HG02970 (cell line): ENCODE results near the gene ID4.

Source experiments
- ATAC-seq: cut with Tn5 transposase; IDR thresholded peaks from one replicate; pipeline ENCODE4 v1.9.1; 2021; ENCODE audit warnings: mild to moderate bottlenecking, moderate library complexity, moderate number of reproducible peaks; ENCODE audit not compliant: unreplicated experiment, low FRiP score

ID4 gene

DNA sequence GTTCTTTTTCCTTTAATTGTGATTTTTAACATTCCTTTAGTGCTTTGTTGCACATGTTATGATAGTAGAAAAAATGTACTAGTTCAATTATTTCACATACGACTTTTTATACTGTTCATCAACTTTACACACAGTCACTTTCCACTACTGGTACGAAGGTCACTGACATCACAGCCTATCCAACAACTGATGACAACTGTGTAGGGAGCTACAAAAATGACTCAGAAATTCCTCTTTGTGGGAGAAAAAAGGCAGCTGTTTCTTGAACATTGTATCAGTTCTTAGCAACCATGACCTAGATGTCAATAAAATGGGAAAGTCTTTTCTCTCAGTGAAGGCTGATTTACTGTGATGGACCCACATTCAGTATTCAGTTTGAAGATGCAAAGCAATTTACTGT, 7.0 kb upstream of the ID4 start:
- no peak for ATAC-seq

DNA sequence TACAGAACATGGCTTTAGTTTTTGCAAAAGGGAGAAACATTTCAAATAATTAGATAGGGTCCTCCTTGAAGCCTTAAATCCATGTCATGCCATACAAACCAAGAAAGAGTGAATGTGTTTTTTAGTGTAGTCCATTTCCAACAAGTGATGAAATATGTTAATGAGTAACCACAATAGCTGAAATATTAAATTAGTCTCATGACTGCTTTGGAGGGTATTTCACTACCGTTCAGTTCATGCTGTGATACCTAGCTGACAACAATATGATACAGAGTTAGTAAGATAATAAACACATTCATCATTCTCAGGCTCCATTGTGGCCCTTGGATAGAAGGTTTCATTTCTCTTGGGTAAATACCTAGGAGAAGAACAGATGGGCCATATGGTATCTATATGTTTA, 5.8 kb upstream of the ID4 start:
- no peak for ATAC-seq

DNA sequence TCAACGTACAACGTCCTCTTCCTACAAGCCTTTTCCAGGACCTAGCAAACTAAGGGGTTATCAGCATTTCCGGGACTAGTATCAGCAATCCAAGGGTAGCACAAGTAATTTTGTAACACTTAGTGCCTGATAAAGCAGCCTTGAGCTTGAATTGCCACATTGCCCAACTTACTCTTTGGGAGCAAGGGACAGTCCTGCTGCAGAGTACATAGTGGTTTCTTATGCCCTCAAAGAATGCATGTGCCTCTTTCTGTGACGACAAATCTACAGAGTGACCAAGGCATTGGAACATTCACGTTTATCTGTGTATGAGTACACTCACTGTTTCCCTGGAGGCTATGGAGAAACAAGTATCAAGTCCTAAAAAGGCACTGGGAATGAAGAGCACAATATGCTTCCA, 3.2 kb upstream of the ID4 start:
- no peak for ATAC-seq

DNA sequence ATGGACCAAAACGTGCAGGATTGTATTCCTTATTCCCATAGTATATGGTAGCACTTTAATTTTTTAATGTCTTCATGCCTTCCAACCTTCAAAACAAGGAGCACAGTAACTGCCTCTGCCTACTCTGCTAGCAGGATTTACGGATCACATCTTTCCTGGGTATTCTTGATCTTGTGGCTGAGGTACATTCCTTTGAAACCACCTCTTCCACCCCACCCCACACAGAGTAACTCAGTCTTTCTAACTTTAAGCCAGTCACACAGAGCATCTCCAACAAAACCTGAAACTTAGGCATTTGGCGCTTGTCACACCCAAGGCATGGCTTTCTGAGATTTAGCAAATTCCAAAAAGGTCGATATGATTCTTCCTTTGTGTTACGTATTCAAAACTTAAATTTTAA, 2.3 kb upstream of the ID4 start:
- no peak for ATAC-seq

DNA sequence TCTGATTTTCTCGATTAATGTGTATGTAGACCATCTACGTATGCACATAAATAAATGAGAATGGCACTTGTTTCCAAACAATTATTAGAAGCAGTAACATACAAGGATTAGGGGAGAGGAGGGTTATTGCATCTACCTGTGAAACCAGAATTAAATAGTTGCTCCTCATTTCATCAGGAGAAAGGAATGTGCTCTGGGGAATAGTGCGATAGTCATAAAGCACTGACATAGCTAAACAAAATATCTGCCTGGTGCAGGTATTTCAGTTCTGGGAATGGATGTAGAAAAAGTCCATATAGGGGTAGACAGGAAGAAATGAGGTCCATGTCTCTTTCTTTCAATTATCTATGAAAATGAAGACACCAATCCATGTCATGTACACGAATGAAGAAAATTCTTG, 1.6 kb upstream of the ID4 start:
- no peak for ATAC-seq

DNA sequence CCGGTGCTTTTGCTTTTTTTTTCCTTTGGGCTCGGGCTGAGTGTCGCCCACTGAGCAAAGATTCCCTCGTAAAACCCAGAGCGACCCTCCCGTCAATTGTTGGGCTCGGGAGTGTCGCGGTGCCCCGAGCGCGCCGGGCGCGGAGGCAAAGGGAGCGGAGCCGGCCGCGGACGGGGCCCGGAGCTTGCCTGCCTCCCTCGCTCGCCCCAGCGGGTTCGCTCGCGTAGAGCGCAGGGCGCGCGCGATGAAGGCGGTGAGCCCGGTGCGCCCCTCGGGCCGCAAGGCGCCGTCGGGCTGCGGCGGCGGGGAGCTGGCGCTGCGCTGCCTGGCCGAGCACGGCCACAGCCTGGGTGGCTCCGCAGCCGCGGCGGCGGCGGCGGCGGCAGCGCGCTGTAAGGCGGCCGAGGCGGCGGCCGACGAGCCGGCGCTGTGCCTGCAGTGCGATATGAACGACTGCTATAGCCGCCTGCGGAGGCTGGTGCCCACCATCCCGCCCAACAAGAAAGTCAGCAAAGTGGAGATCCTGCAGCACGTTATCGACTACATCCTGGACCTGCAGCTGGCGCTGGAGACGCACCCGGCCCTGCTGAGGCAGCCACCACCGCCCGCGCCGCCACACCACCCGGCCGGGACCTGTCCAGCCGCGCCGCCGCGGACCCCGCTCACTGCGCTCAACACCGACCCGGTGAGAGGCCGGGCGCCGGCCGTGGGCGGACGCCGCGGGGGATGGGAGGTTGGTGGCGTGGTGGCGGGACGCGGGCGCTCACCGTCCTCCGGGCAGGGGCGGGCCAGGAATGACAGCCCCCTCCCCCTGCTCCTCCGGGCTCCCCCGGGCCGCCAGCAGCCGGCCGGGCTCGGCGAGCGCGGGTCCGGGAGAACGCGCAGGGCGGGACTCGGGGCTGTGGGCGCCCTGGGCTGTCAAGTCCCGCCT, 606 bp downstream of the ID4 start:
- ATAC-seq: no peak

DNA sequence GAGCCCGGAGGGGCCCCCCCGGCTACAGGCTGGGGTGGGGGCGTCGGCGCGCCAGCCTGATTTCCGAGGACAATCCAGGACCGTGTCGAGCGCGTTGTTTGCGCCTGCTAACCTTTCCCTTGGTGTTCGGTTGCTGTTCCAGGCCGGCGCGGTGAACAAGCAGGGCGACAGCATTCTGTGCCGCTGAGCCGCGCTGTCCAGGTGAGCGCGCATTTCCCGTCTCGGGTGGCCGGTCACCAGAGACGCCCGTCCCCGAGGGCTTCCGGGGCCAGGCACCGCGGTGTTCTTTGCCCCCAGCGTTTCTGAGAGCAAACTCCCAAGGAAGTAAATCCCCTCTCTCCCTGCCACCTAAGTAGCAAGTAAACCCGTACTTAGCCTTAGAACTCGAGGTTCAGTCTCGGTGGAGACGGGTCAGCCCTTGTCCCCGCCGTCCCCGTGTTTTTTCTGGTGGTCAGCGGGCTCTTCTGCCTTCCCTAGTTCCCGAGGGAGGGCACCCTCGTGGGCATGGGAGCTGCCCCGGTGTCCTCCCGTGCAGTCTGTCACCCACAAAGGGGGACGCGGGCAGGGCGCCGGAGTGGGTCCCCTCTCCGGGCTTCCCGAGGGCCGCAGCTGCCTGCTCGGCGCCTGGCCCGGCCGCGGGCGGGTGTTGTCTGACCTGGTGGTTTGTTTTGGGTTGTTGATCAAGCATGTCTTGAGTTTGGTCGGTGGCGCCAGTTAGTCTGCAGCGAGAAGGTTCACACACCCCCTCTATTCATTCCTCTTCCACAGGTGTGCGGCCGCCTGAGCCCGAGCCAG, 1.5 kb downstream of the ID4 start:
- ATAC-seq: no peak

DNA sequence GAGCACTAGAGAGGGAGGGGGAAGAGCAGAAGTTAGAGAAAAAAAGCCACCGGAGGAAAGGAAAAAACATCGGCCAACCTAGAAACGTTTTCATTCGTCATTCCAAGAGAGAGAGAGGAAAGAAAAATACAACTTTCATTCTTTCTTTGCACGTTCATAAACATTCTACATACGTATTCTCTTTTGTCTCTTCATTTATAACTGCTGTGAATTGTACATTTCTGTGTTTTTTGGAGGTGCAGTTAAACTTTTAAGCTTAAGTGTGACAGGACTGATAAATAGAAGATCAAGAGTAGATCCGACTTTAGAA, 2.0 kb downstream of the ID4 start:
- no peak for ATAC-seq

DNA sequence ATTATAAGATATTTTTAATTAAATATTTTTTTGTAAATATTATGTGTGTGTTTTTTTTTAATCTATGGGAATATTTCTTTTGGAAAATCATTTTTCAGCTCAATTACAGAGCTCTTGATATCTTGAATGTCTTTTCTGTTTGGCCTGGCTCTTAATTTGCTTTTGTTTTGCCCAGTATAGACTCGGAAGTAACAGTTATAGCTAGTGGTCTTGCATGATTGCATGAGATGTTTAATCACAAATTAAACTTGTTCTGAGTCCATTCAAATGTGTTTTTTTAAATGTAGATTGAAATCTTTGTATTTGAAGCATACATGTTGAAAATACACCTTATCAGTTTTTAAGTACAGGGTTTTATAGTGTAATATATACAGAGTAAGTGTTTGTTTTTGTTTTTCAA, 2.6 kb downstream of the ID4 start:
- ATAC-seq: no peak

DNA sequence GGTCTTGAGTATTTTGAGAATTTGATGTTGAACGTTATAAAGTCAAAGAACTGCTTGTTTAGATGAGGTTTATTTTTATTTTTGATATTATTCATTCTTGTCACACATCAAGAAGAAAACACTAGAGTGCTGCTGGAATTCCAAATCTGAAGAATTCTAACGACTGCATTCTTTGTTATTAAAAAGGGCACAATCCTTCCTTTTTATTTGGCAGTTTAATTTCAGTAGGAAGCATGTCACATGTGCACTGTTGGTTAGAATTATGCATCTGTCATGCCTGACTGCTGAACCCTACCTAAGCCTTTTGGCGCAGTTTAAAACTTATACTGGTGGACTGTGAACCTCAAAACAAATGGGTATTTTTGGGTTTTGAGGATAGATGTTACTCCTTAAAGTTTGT, 4.0 kb downstream of the ID4 start:
- ATAC-seq: no peak

DNA sequence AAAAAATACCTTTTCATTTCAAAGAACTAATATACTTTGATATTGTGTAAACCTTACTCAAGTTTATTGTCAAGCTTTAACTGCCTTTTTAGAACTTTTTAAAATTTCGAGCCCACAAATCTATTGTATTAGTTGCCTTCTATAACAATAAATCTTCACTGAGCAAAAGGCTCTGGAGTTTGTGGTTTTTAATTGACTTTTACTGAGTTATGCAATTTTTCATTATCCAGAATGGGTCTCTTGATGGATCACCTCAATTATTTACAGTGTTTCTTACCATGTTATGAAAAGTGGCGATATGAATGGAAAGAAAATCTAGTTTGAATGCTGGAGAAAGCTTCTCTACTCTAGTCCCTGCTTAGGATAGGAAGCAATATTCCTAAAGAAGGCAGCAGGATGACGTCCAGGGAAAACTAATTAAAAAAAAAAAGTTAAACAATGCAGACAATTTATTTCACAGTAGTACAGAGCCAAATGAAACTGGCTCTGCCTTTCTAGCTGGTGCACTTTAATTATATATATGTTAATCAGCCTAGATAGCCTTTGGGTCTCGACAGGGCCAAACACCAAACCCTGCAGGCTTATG, 5.0 kb downstream of the ID4 start:
- ATAC-seq: no peak

DNA sequence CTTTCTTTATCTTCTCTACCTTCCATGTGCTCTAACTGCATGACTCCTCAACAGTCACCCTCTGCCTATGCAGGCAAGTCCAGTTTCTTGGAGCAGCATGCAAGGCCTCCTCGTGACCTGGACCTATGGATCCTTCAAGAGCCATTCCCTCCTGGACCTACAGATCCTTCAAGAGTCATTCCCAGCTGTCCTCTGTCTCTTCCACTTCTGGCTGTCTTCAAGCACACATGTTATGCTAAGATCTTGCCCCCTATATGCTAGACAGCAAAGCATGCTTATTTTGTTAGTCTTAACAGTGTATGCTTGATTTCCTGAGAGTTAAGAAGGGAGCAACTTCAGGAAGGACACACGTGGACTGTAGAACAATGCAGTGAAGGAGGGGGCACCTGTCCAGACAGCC, 7.5 kb downstream of the ID4 start:
- no peak for ATAC-seq

DNA sequence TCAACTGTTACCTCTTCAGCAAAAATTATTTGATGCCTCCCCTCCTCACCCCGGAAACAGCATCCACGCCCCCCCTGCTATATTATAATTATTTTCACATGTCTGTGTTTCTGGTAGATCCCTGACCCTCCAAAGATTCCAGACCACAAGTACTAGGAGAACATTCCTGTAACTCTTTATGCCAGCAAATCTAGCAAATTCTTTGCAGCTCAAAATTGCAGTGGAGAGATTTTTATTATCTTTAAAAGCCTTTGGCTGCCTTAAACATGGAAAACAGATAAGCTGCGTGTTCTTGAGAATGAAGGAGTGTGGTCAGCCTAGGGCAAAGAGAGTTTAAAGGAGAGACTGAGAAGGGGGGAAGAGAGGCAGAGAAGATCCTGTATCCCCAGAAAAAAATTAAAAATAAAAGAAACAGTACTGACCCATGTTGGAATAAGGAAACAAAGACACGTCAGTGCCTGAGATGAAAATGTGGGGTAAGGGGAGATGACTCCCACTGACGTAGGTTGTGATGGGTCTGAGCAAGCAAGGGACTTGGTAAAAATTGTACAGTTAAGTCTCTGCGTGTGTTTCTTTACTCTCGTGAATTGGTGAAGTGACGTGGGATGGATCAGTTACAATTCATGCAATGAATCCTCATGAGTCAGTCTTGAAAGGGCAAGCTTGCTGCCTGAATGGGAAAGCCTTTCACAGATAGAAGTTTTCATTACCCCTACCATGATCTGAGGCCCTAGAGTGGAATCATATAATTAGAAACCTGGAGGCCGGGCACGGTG, 8.3 kb downstream of the ID4 start:
- ATAC-seq: no peak

DNA sequence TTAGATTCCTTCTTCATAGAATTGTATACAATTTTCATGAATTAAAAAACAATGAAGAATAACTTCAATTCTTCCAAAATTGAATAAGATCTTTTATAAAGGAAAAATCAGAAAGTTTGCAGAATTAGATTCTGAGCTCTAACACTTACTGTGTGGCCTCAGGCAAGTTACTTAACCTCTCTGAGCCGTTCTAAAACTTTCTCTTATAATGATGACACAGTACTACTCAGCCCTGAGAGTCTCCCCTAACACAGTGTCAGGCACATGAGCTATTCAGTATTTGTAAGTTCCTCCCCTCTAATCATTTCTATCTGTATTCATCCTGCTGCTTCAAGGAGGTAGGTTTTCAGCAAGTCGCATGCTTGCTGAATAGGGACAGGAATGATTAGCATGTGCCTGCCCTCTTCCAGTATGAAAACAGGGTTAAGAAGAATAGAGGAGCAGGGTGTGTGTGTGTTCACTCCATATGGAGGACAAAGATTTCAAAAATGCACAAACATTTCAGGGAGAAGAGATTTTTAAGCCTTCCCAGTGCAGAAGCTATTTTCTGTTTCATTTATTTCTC, 11.4 kb downstream of the ID4 start:
- ATAC-seq: no peak

DNA sequence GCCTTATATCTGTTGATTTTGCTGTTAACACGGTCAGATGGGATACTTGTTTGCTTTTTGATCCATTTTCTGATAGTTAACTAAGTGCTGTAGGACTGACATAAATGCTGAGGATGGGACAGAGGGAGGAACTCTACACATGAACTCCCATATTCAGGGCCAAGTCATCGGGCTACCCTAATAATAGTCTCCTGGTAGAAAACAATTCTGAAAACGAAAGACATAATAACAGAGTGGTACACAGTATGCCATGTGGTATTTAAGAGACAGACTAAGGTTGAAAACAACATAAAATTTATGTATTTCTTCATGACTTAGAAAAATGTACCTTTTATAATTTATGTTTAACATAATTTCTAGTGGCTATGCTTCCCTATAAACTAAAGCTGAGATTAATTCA, 12.0 kb downstream of the ID4 start:
- no peak for ATAC-seq

DNA sequence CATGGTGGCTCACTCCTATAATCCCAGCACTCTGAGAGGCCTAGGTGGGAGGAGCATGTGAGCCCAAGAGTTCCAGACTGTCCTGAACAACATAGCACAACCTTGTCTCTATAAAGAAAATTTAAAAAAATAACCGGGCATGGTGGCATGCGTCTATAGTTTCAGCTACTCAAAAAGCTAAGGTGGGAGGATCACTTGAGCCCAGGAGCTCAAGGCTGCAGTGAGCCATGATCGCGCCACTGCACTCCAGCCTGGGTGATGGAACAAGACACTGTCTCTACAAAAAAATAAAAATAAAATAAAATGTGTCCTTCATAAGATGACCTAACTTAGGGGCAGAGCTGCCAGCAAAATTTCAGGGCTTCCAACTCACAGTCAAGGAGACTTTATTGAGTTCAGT, 12.6 kb downstream of the ID4 start:
- ATAC-seq: no peak

DNA sequence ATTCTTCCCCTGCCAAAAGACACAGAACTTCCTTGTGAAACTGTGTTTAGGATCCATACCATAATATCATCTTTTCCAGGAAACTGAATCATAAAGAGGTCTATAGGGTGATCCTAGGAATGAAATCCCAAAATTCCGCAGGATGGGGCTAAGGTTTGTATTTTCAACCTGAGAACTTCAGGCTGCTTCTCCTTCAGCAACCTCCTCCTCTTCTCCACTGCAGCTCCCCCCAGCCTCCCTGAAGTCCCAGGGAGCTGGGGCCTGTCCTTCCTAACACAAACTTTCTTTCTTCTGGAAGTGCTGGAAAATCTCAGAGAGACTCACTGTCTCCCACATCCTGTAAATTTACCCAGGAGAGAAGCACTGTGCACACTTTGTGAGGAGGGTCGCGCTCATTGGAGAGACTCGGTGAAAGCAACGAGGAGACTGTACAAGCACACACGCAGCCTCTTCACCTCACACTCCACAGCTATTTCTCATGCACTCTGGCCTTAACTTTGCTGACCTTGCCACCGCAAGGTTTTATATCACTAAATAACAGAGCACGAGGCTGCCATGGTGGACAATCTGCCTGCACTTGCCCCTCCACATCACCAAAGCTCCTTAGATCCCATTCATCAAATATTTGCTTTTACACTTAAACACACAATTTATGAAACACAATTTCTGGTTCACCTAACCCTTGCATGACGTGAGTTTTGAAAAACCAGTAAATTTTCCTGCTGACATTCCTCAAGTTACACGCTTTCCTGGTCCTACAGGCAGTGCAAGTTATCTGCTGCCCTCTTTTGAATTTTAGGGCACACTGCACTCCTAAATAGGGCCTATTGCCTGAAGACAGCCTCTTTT, 14.3 kb downstream of the ID4 start:
- no peak for ATAC-seq

DNA sequence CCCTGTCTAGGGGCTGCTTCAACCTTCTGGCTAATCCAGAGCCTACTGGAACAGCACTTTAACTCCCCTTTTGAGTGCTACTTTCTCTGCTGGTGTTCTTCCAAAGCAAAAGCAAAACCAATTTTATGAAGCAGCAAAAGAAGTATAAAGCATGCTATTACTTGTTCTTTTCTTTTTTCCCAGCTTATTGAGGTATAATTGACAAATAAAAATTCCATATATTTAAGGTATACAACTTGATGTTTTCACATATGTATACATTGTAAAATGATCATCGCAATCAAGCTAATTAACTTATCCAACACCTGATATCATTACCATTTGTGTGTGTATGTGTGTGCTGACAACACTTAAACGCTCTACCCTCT, 14.9 kb downstream of the ID4 start:
- no peak for ATAC-seq

DNA sequence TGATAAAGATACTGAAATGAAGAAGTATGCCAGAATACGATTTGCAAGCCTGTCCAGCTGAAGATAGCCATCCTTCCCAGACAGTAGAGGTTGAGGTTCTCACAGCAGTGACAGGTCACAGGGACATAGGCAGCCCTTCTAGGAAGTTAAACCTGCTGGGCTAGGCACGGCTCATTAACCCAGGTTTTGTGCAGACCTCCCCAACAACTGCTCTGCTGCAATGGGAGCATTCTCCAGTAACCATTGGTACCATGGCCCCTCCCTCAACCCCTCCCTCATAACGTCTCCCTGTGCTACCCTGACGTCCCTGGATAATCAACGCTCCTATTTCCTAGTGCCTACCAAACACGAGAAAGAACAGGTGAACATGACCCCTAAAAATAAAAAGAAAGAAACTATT, 15.8 kb downstream of the ID4 start:
- no peak for ATAC-seq
